ENCODE data around the gene LRMDA.

LRMDA gene

GRCh38 chr10:76306856-76307255 lies 875.4 kb downstream of the LRMDA start:
- DNase-seq (ENCODE audit: low read depth): no peak

GRCh38 chr10:76309070-76309469 lies 877.6 kb downstream of the LRMDA start:
- DNase-seq (ENCODE audit: low read depth): no peak

- no peak for DNase-seq (ENCODE audit: low read depth)
Measured at GRCh38 chr10:76309741-76310587, 878.5 kb downstream of the LRMDA start.

GRCh38 chr10:76310588-76311080 lies 879.2 kb downstream of the LRMDA start:
- DNase-seq (ENCODE audit: low read depth): no peak

GRCh38 chr10:76311752-76312636 lies 880.6 kb downstream of the LRMDA start:
- no peak for DNase-seq (ENCODE audit: low read depth)

- no peak for DNase-seq (ENCODE audit: low read depth)
Measured at GRCh38 chr10:76315240-76315639, 883.8 kb downstream of the LRMDA start.

- no peak for DNase-seq (ENCODE audit: low read depth)
Measured at GRCh38 chr10:76316234-76316633, 884.8 kb downstream of the LRMDA start.

GRCh38 chr10:76317078-76317477 lies 885.7 kb downstream of the LRMDA start:
- DNase-seq (ENCODE audit: low read depth): no peak

- no peak for DNase-seq (ENCODE audit: low read depth)
Measured at GRCh38 chr10:76318211-76318610, 886.8 kb downstream of the LRMDA start.

- DNase-seq (ENCODE audit: low read depth): no peak
Measured at GRCh38 chr10:76319661-76320060, 888.2 kb downstream of the LRMDA start.

GRCh38 chr10:76324283-76324682 lies 892.9 kb downstream of the LRMDA start:
- DNase-seq (ENCODE audit: low read depth): no peak

GRCh38 chr10:76327441-76327840 lies 896.0 kb downstream of the LRMDA start:
- no peak for DNase-seq (ENCODE audit: low read depth)

GRCh38 chr10:76328348-76328747 lies 896.9 kb downstream of the LRMDA start:
- DNase-seq (ENCODE audit: low read depth): no peak

- no peak for DNase-seq (ENCODE audit: low read depth)
Measured at GRCh38 chr10:76329891-76330575, 898.6 kb downstream of the LRMDA start.

- DNase-seq (ENCODE audit: low read depth): no peak
Measured at GRCh38 chr10:76331742-76332141, 900.3 kb downstream of the LRMDA start.

GRCh38 chr10:76333326-76333725 lies 901.9 kb downstream of the LRMDA start:
- no peak for DNase-seq (ENCODE audit: low read depth)

GRCh38 chr10:76333796-76334195 lies 902.4 kb downstream of the LRMDA start:
- no peak for DNase-seq (ENCODE audit: low read depth)

- no peak for DNase-seq (ENCODE audit: low read depth)
Measured at GRCh38 chr10:76334255-76334654, 902.8 kb downstream of the LRMDA start.

GRCh38 chr10:76336213-76336963 lies 905.0 kb downstream of the LRMDA start:
- DNase-seq (ENCODE audit: low read depth): no peak

- DNase-seq (ENCODE audit: low read depth): no peak
Measured at GRCh38 chr10:76337641-76338040, 906.2 kb downstream of the LRMDA start.

- no peak for DNase-seq (ENCODE audit: low read depth)
Measured at GRCh38 chr10:76338187-76338586, 906.8 kb downstream of the LRMDA start.

- no peak for DNase-seq (ENCODE audit: low read depth)
Measured at GRCh38 chr10:76341740-76342139, 910.3 kb downstream of the LRMDA start.

Measured in stimulated activated CD8-positive, alpha-beta memory T cell treated with anti-CD3 and anti-CD28 coated beads, Interleukin-15, amount 100 ng/mL, for 1 hour (primary cell).